ENCODE results near the gene EMILIN2. TPM values are rescaled to one million over a fixed set of nuclear protein-coding genes. Genes with fewer than 3 reads are reported as not detected.

EMILIN2 gene
- total RNA-seq, 2 donors from 2014 or later = 33.6 to 38.6 TPM

- Histone ChIP-seq H3K27ac (no peak overlapping the region), H3K36me3 (no peaks in the 10 kb centered on the region), H3K9me3 (no peaks in the 10 kb centered on the region), H3K4me1 (replicated peaks) (no peaks in the 10 kb centered on the region), H3K4me3 (no peak overlapping the region), H3K27me3 (replicated peaks; ENCODE audit: insufficient read depth) (no peaks in the 10 kb centered on the region)
- intact Hi-C loops (cut with DNase I) = loop anchor here (2.0 to 10.0 kb wide), 5 partner anchors 52 to 315 kb away; partner anchors contain the start of gene MYL12A
- peak; percentile 54 to 89 (median 79) for TF ChIP-seq CTCF (IDR thresholded peaks at IDR 0.05)
- no peak for TF ChIP-seq POLR2A (IDR thresholded peaks at IDR 0.05)
- peak; percentile 42 for DNase-seq (ENCODE audit: low spot score)
- 38% methylated on average over 10 of the region's 10 CpGs for WGBS
These were observed 85.7 kb downstream of the EMILIN2 start for GRCh38 chr18:2932247-2933181.

GRCh38 chr18:2933995-2934394, 87.2 kb downstream of the EMILIN2 start:
- no peaks in the 10 kb centered on the region for H3K9me3 ChIP-seq
- H3K36me3 ChIP-seq = peaks cover 0 to 4% of the 10 kb centered on the region in 2 donors
- WGBS = 97% methylated on average over 3 of the region's 3 CpGs
- DNase-seq (ENCODE audit: low spot score) = no peak
- no peaks in the 10 kb centered on the region for H3K4me1 ChIP-seq (replicated peaks)
- intact Hi-C loops (cut with DNase I) = loop anchor here (2.0 to 10.0 kb wide), 5 partner anchors 51 to 313 kb away; partner anchors contain the start of gene MYL12A
- H3K4me3 ChIP-seq = no peak overlapping the region
- no peak for TF ChIP-seq POLR2A (IDR thresholded peaks at IDR 0.05)
- TF ChIP-seq POLR2AphosphoS5 (IDR thresholded peaks at IDR 0.05) = no peak
- TF ChIP-seq CTCF (IDR thresholded peaks at IDR 0.05) = no peak
- H3K27me3 ChIP-seq (replicated peaks; ENCODE audit: insufficient read depth) = no peaks in the 10 kb centered on the region
- H3K27ac ChIP-seq = no peak overlapping the region

GRCh38 chr18:2935438-2936192, 88.8 kb downstream of the EMILIN2 start:
- Histone ChIP-seq H3K36me3 (peaks cover 0 to 5% of the 10 kb centered on the region in 2 donors), H3K4me3 (no peak overlapping the region), H3K9me3 (no peaks in the 10 kb centered on the region), H3K27me3 (replicated peaks; ENCODE audit: insufficient read depth) (no peaks in the 10 kb centered on the region), H3K4me1 (replicated peaks) (no peaks in the 10 kb centered on the region), H3K27ac (no peak overlapping the region)
- DNase-seq (ENCODE audit: low spot score) = no peak
- 46% methylated on average over 3 of the region's 3 CpGs for WGBS
- TF ChIP-seq POLR2A (IDR thresholded peaks at IDR 0.05) (no peak), CTCF (IDR thresholded peaks at IDR 0.05) (no peak), POLR2AphosphoS5 (IDR thresholded peaks at IDR 0.05) (no peak)
- intact Hi-C loops (cut with DNase I) = loop anchor here (10.0 kb wide), 2 partner anchors 49 to 219 kb away; no protein-coding TSS in a partner anchor

- TF ChIP-seq POLR2AphosphoS5 (IDR thresholded peaks at IDR 0.05) = no peak
- no peak for TF ChIP-seq POLR2A (IDR thresholded peaks at IDR 0.05)
- no peak for TF ChIP-seq CTCF (IDR thresholded peaks at IDR 0.05)
- Histone ChIP-seq H3K4me3 (no peak overlapping the region), H3K9me3 (no peaks in the 10 kb centered on the region), H3K27me3 (replicated peaks; ENCODE audit: insufficient read depth) (no peaks in the 10 kb centered on the region), H3K27ac (no peak overlapping the region), H3K4me1 (replicated peaks) (no peaks in the 10 kb centered on the region), H3K36me3 (peaks cover 0 to 5% of the 10 kb centered on the region in 2 donors)
- 77% methylated on average over 7 of the region's 7 CpGs for WGBS
- intact Hi-C loops (cut with DNase I) = loop anchor here (10.0 kb wide), 2 partner anchors 45 to 215 kb away; no protein-coding TSS in a partner anchor
- DNase-seq (ENCODE audit: low spot score) = no peak
These were observed 92.5 kb downstream of the EMILIN2 start for GRCh38 chr18:2939317-2939716.

All from prostate gland (tissue), 2 donors.